ENCODE measurements around the gene OBSCN.

OBSCN gene

DNA sequence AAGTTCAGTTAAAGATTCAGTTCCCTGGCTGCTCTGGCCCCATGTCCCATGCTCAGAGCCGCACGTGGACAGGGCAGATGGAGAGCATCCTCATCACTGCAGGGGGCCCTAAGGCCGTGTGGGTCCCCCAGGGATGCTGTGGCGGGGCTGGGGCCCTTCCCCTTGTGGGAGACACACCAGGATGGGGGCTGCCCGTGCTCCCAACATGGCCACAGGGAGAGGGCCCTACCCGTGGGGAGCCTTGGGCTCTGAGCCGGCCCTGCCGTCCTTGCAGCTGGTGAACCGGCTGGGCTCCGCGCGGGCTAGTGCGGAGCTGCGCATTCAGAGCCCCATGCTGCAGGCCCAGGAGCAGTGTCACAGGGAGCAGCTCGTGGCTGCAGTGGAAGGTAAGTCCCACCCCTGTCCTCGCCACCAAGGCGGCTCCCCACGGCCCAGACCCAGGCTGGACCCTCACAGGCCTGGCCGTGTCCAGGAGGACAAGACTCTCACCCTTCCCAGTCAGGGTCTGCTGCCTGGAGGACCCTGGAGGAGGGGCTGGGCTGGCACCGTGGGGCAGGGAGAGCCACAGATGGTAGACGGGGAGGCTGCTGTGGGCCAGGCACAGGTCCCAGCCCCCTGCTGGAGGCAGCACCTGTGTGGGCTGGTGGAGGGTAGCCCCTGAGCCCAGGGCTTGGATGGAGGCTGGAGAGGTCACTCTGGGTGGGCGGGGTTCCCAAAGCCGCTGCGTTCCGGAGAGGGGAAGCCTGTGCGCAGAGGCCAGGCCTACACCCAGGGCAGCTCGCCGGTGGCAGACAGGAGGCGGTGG is 145.0 kb downstream of the OBSCN start:
- no peak for TF ChIP-seq TAF1 (IDR thresholded peaks at IDR 0.05; ENCODE audit: borderline replicate concordance, insufficient read depth, low read length)
- TF ChIP-seq FOXP2 (optimal IDR thresholded peaks at IDR 0.05; ENCODE audit: borderline replicate concordance, extremely low read depth, extremely low read length, insufficient read depth) = no peak
- TF ChIP-seq SIN3A (IDR thresholded peaks at IDR 0.05; ENCODE audit: borderline replicate concordance, insufficient read depth, low read length) = no peak
- TF ChIP-seq, protein P1, sequence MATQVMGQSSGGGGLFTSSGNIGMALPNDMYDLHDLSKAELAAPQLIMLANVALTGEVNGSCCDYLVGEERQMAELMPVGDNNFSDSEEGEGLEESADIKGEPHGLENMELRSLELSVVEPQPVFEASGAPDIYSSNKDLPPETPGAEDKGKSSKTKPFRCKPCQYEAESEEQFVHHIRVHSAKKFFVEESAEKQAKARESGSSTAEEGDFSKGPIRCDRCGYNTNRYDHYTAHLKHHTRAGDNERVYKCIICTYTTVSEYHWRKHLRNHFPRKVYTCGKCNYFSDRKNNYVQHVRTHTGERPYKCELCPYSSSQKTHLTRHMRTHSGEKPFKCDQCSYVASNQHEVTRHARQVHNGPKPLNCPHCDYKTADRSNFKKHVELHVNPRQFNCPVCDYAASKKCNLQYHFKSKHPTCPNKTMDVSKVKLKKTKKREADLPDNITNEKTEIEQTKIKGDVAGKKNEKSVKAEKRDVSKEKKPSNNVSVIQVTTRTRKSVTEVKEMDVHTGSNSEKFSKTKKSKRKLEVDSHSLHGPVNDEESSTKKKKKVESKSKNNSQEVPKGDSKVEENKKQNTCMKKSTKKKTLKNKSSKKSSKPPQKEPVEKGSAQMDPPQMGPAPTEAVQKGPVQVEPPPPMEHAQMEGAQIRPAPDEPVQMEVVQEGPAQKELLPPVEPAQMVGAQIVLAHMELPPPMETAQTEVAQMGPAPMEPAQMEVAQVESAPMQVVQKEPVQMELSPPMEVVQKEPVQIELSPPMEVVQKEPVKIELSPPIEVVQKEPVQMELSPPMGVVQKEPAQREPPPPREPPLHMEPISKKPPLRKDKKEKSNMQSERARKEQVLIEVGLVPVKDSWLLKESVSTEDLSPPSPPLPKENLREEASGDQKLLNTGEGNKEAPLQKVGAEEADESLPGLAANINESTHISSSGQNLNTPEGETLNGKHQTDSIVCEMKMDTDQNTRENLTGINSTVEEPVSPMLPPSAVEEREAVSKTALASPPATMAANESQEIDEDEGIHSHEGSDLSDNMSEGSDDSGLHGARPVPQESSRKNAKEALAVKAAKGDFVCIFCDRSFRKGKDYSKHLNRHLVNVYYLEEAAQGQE (IDR thresholded peaks at IDR 0.05; ENCODE audit: insufficient read depth in 1 of 2, low read depth in 2 of 2, low read length in 2 of 2) = no peak
- TF ChIP-seq POLR2AphosphoS5 (IDR thresholded peaks at IDR 0.05; ENCODE audit: low read depth, low read length) = no peak

DNA sequence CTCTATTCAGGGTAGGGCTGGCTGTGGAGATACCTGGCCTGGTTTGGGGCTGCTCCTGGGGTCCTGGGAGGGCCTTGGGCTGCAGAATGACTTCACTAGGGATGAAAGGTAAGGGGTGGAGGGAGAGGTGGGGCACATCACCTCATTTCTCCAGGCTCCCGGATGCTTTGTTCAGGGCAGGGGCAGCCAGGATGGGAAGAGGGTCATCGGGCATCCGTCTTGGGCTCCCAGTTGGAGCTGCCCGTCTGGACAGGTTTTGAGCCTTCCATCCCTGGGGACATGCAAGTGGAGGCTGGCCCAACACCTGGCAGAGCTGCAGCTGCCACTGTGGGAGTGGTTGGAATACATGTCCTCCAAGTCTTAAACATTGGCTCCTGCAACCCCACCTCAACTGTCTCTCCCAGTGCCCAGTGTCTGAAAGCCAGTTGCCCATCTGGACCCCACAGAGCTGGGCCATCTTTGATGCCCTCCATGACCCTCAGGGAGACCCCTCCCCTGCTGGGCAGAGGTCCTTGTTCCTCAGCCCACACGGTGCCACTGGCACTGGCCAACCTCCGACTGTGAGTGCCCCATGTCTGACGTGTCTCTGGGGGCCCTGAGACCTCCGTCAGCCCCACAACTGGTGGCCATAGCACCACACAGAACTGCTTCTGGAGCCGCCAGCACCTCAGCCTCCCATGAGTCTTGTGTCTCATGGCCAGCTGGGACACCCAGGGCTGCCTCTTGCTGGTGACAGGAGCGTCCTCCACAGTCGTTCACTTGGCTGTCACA is 145.9 kb downstream of the OBSCN start:
- TF ChIP-seq FOXP2 (optimal IDR thresholded peaks at IDR 0.05; ENCODE audit: borderline replicate concordance, extremely low read depth, extremely low read length, insufficient read depth) (no peak), TAF1 (IDR thresholded peaks at IDR 0.05; ENCODE audit: borderline replicate concordance, insufficient read depth, low read length) (no peak), SIN3A (IDR thresholded peaks at IDR 0.05; ENCODE audit: borderline replicate concordance, insufficient read depth, low read length) (no peak), POLR2AphosphoS5 (IDR thresholded peaks at IDR 0.05; ENCODE audit: low read depth, low read length) (no peak)
- TF ChIP-seq, protein P1 (IDR thresholded peaks at IDR 0.05; ENCODE audit: insufficient read depth in 1 of 2, low read depth in 2 of 2, low read length in 2 of 2) = no peak

DNA sequence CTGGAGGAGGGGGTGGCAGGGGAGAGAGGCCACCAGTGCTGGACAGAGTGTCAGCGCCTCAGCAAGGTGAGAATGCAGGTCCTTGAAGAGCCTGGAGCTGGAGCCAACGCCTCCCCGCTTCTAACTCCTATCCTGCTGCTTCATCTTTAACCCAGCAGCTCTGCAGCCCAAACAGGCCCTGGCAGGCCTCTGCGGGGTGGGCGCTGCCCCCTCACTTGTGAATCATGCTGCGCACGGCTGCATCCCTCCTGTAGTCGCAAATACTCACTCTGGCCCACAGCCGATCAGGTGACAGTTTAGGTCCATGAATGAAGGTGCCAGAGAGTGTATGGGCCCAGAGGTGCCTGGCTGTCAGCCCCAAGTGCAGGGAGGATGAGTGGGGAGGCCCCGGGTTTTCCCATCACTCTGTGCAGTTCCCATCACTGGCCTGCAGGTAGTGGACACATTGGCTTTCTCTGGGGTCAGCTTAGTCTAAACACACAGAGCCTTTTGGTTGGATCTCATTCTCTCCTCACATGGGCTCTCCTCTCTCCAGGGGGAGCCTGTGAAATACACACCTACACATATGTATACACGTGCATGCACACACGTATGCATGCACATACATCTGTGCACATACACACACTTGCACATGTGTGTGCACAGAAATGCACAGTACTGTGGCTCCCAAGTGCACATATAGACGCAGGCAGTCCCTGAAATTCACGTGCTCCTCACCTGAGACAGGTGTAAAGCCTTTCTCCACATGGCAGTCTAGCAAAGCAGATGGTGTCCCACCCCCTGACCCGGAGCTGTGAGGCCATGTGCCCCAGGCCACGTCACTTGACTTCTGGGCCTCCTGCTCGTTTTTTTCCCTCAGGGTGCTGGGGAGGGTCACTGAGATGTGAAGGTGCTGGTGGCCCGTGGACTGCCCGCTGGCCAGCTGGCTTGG is 146.8 kb downstream of the OBSCN start:
- no peak for TF ChIP-seq TAF1 (IDR thresholded peaks at IDR 0.05; ENCODE audit: borderline replicate concordance, insufficient read depth, low read length)

DNA sequence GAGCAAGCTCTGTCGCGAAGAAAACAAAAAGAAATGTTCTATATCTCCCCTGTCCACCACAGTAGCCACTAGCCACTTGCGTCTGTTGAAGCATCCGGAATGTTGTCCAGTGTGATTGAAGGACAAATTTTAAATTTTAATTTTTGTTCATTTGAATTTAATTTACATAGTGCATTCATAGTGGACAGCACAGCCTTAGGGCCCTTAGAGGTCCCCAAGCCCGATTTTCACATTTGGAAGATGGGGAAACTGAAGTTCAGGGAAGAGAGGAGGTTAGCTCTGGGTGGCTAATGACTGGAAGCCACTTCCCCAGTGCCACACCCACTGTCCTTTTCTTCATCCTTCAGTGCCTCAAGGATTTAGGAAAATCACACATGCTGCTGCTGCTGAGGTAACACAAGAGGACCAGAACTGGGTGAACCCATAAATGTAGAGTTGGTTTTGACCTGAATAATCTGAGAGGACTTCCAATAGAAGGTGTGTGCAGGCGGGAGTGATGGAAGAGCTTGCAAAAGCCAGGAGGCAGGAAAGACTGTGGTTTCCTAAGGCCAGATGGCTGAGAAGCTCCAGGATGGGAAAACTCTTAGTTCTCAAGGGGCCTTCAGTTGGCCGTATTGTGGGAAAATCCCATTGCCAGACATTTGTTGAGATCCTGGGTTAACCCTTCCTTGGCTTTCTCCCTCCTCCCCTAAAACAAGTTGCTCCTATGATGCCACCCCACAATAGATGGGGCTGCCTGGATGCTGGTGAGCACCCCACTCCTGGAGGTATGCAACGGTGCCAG is 149.2 kb downstream of the OBSCN start:
- no peak for TF ChIP-seq FOXP2 (optimal IDR thresholded peaks at IDR 0.05; ENCODE audit: borderline replicate concordance, extremely low read depth, extremely low read length, insufficient read depth)
- TF ChIP-seq, protein P1 (IDR thresholded peaks at IDR 0.05; ENCODE audit: insufficient read depth in 1 of 2, low read depth in 2 of 2, low read length in 2 of 2) = no peak
- TF ChIP-seq POLR2AphosphoS5 (IDR thresholded peaks at IDR 0.05; ENCODE audit: low read depth, low read length) = no peak
- TF ChIP-seq TAF1 (IDR thresholded peaks at IDR 0.05; ENCODE audit: borderline replicate concordance, insufficient read depth, low read length) = no peak
- no peak for TF ChIP-seq SIN3A (IDR thresholded peaks at IDR 0.05; ENCODE audit: borderline replicate concordance, insufficient read depth, low read length)
